Tibial nerve (tissue), 4 donors: ENCODE results near the gene TMEM238. TPM values are rescaled to one million over a fixed set of nuclear protein-coding genes. Genes with fewer than 3 reads are reported as not detected.
A peak's percentile ranks its signal among the peaks of the same experiment; 100 is the strongest.
"Not testable (repeated sequence)": the region's sequence is repeated elsewhere in the genome, so short reads cannot be mapped to it uniquely, and the experiment has no call there.

ENCODE experiments used
- DNase-seq, 2 donors: peaks; one replicate each; pipeline ENCODE4 v3.0.0-alpha.2; 2019; ENCODE audit warnings: low spot score in 2 of 2
- H3K27ac ChIP-seq, 4 donors: fragments of 200-600 bp; sonication (generic) in 3 of 4; one replicate each; pipeline ENCODE4 v1.5.1; 2017 to 2019; ENCODE audit warnings: mild to moderate bottlenecking in 1 of 4
- H3K27me3 ChIP-seq, 2 donors: fragments of 200-600 bp; sonication (generic) in 1 of 2; one replicate each; pipeline versions ENCODE4 v1.5.1 to v1.6.0; 2017 to 2019
- H3K36me3 ChIP-seq, 3 donors: fragments of 200-600 bp; sonication (generic); one replicate each; pipeline ENCODE4 v1.5.1; 2018 to 2019
- H3K4me1 ChIP-seq, 4 donors: fragments of 200-600 bp; sonication (generic) in 3 of 4; one replicate each; pipeline ENCODE4 v1.5.1; 2017 to 2019
- H3K4me3 ChIP-seq, 4 donors: fragments of 200-600 bp; sonication (generic) in 3 of 4; one replicate each; pipeline ENCODE4 v1.5.1; 2017 to 2019; ENCODE audit warnings: mild to moderate bottlenecking in 1 of 4, moderate library complexity in 1 of 4
- H3K9me3 ChIP-seq, 4 donors: fragments of 200-600 bp; sonication (generic) in 3 of 4; one replicate each; pipeline ENCODE4 v1.5.1; 2017 to 2019
- CTCF ChIP-seq, 5 experiments: fragments of 200-600 bp in 3 of 5; fragments of 450-650 bp in 2 of 5; sonication (generic) in 3 of 5; IDR thresholded peaks; one replicate each; pipeline ENCODE4 v1.5.1; 2016 to 2019; ENCODE audit warnings: antibody characterized with exemption in 5 of 5, mild to moderate bottlenecking in 3 of 5, moderate library complexity in 2 of 5
- EP300 ChIP-seq, 2 donors: sonication (generic); formaldehyde crosslinking; IDR thresholded peaks; one replicate each; pipeline ENCODE4 v1.6.1; 2017; ENCODE audit warnings: antibody characterized with exemption in 2 of 2, mild to moderate bottlenecking in 1 of 2
- POLR2A ChIP-seq, 2 donors: fragments of 450-650 bp; IDR thresholded peaks; one replicate each; pipeline ENCODE4 v1.6.1; 2017; ENCODE audit warnings: antibody characterized with exemption in 2 of 2, mild to moderate bottlenecking in 2 of 2, moderate library complexity in 2 of 2
- WGBS, 2 donors: methylation state at CpG; one replicate each; pipeline ENCODE4 v1.1.5; 2018; 5-methylcytosine and 5-hydroxymethylcytosine counted together
- total RNA-seq, 4 donors: library from RNA; depleted of rRNA; stranded (reverse); fragments of >200 nt; gene quantifications; one replicate each; pipeline ENCODE4 v1.1.0, GENCODE V29; 2016

The TMEM238 gene
- total RNA-seq, 4 donors from 2014 or later, result 0.63 to 7.5 (median 2.6) TPM

- not testable (repeated sequence) for DNase-seq, H3K9me3 ChIP-seq, H3K27me3 ChIP-seq
- 0 to 2% methylated on average over 8 to 30 of the region's 36 CpGs for WGBS, 2 donors
- TF ChIP-seq POLR2A (IDR thresholded peaks at IDR 0.05), result peak; percentile 81 to 98
- TF ChIP-seq CTCF (IDR thresholded peaks at IDR 0.05), result peak in 2 of 5 experiments; percentile 30 to 47
- TF ChIP-seq EP300 (IDR thresholded peaks at IDR 0.05), result peak in 1 of 2 donors; percentile 98
- Histone ChIP-seq H3K4me1 (peaks cover 0 to 32% (median 17%) of the 10 kb centered on the region in 4 donors), H3K36me3 (peaks cover 0 to 32% (median 4%) of the 10 kb centered on the region in 3 donors), H3K4me3 (peak within 1 kb of the TSS; percentile 76 to 99 (median 90)), H3K27ac (peak within 1 kb of the TSS; percentile 95 to 98 (median 98))
These were observed 23.4 kb upstream of the TMEM238 start, which contains the start of gene UBE2S for GRCh38 chr19:55407550-55407799. Gene UBE2S, minus strand, starts transcription at chr19:55407788. Its CDS starts 199 bp downstream, at chr19:55407589.

- WGBS, 2 donors, result 13 to 23% methylated on average over 15 to 29 of the region's 35 CpGs
These were observed 22.9 kb upstream of the TMEM238 start for GRCh38 chr19:55406826-55407549.

DNA sequence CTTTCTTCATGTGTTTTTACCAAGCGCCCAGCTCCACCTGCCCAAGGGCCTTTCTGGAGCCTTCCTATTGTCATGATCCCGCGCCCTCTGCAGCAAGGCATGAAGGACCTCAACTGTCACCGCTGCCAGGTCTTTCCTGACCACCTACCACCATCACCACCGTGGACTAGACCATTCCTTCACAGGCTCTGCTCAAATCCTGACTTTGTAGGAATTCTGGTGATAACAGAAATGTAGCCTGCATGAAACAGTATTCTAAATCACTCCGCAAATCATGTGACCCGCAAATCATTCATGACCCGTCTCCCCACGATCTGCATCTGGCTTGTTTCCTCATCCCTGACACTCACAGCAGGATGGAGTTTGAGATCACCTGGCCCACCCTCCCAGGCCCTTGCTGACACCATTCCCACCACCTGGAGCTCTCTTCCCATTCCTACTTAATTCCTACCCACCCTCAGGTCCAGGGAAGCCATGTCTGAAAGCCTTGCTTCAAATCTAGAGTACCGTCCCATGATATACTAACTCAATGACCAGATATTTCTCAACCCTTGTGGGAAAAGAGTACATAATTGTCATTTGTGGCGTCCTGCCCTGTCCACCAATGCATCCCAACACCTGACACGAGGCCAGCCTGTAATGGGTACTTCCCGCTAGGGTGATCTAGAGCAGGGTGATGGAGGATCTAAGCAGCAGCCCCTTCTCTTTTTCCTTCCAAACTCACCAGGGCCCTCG, 22.2 kb upstream of the TMEM238 start:
- no peak for DNase-seq
- H3K27me3 ChIP-seq, result no peaks in the 10 kb centered on the region
- H3K27ac ChIP-seq, result peak overlapping the region in 2 of 4 donors; percentile 97 to 98
- H3K4me1 ChIP-seq, result peaks cover 0 to 33% (median 17%) of the 10 kb centered on the region in 4 donors
- WGBS, 2 donors, result 79% methylated on average over 14 of the region's 14 CpGs
- peaks cover 0 to 43% (median 4%) of the 10 kb centered on the region in 3 donors for H3K36me3 ChIP-seq
- TF ChIP-seq POLR2A (IDR thresholded peaks at IDR 0.05) (no peak), EP300 (IDR thresholded peaks at IDR 0.05) (no peak), CTCF (IDR thresholded peaks at IDR 0.05) (no peak)
- no peaks in the 10 kb centered on the region for H3K9me3 ChIP-seq
- H3K4me3 ChIP-seq, result peak overlapping the region; percentile 76 to 99 (median 90)

More at GRCh38 chr19:55406826-55407549, 22.9 kb upstream of the TMEM238 start:
- Histone ChIP-seq H3K27me3 (no peaks in the 10 kb centered on the region), H3K27ac (peak overlapping the region; percentile 95 to 98 (median 98)), H3K36me3 (peaks cover 0 to 36% (median 4%) of the 10 kb centered on the region in 3 donors), H3K4me1 (peaks cover 0 to 33% (median 17%) of the 10 kb centered on the region in 4 donors), H3K4me3 (peak overlapping the region; percentile 76 to 99 (median 90)), H3K9me3 (no peaks in the 10 kb centered on the region)
- no peak for TF ChIP-seq POLR2A (IDR thresholded peaks at IDR 0.05)
- TF ChIP-seq CTCF (IDR thresholded peaks at IDR 0.05), result no peak
- TF ChIP-seq EP300 (IDR thresholded peaks at IDR 0.05), result no peak
- no peak for DNase-seq

- Histone ChIP-seq H3K4me3 (no peak overlapping the region), H3K4me1 (peaks cover 0 to 33% (median 17%) of the 10 kb centered on the region in 4 donors), H3K27ac (peak overlapping the region in 1 of 4 donors; percentile 98), H3K36me3 (peaks cover 0 to 48% (median 7%) of the 10 kb centered on the region in 3 donors), H3K9me3 (no peaks in the 10 kb centered on the region), H3K27me3 (no peaks in the 10 kb centered on the region)
- 71 to 77% methylated on average over 5 of the region's 5 CpGs for WGBS, 2 donors
- no peak for DNase-seq
- TF ChIP-seq EP300 (IDR thresholded peaks at IDR 0.05) (no peak), CTCF (IDR thresholded peaks at IDR 0.05) (no peak), POLR2A (IDR thresholded peaks at IDR 0.05) (no peak)
These were observed 21.5 kb upstream of the TMEM238 start for GRCh38 chr19:55405638-55406037.

GRCh38 chr19:55402509-55402908, 18.4 kb upstream of the TMEM238 start:
- TF ChIP-seq EP300 (IDR thresholded peaks at IDR 0.05) (no peak), CTCF (IDR thresholded peaks at IDR 0.05) (no peak), POLR2A (IDR thresholded peaks at IDR 0.05) (no peak)
- DNase-seq, result no peak
- no peaks in the 10 kb centered on the region for H3K27me3 ChIP-seq

GRCh38 chr19:55401390-55401789, 17.3 kb upstream of the TMEM238 start:
- WGBS, 2 donors, result 79 to 100% methylated on average over 1 to 27 of the region's 28 CpGs
- peaks cover 0 to 54% (median 7%) of the 10 kb centered on the region in 3 donors for H3K36me3 ChIP-seq

More at GRCh38 chr19:55402509-55402908, 18.4 kb upstream of the TMEM238 start:
- WGBS, 2 donors, result 52 to 88% methylated on average over 2 of the region's 2 CpGs
- Histone ChIP-seq H3K4me1 (peaks cover 0 to 29% (median 17%) of the 10 kb centered on the region in 4 donors), H3K9me3 (no peaks in the 10 kb centered on the region), H3K36me3 (peaks cover 0 to 54% (median 7%) of the 10 kb centered on the region in 3 donors), H3K27ac (no peak overlapping the region), H3K4me3 (no peak overlapping the region)

More at GRCh38 chr19:55401390-55401789, 17.3 kb upstream of the TMEM238 start:
- not testable (repeated sequence) for H3K4me3 ChIP-seq, H3K27ac ChIP-seq, H3K9me3 ChIP-seq, DNase-seq, H3K27me3 ChIP-seq
- peaks cover 0 to 22% (median 10%) of the 10 kb centered on the region in 4 donors for H3K4me1 ChIP-seq
